Astrocyte of the spinal cord (primary cell): Measurements from ENCODE around the gene INTU.

Source experiments
- DNase-seq: peaks from one replicate; pipeline ENCODE4 v3.0.0; 2011; ENCODE audit warnings: low read depth, low spot score
- H3K4me3 ChIP-seq: 2 replicates; pipeline ENCODE4 v1.5.1; 2011; ENCODE audit warnings: low read depth, mild to moderate bottlenecking, low read length, moderate library complexity
- CTCF ChIP-seq: IDR thresholded peaks from 2 replicates; pipeline ENCODE4 v1.5.1; 2012; ENCODE audit warnings: low read depth, mild to moderate bottlenecking, low read length, inconsistent platforms
- in situ Hi-C: cut with HindIII; loops from 2 replicates; pipeline ENCODE4 v1.10.0; 2017; ENCODE audit warnings: low sequenced_read_pairs

The INTU gene

GRCh38 chr4:127734976-127735375 lies 102.2 kb downstream of the INTU start:
- in situ Hi-C loops, result no loop called here
- no peak overlapping the region for H3K4me3 ChIP-seq
- DNase-seq, result no peak
- TF ChIP-seq CTCF, result no peak

- no peak for DNase-seq
- in situ Hi-C loops, result no loop called here
- H3K4me3 ChIP-seq, result no peak overlapping the region
- no peak for TF ChIP-seq CTCF
Observed at GRCh38 chr4:127737295-127737694, 104.5 kb downstream of the INTU start.

- H3K4me3 ChIP-seq, result no peak overlapping the region
- in situ Hi-C loops, result no loop called here
- TF ChIP-seq CTCF, result no peak
- no peak for DNase-seq
Observed at GRCh38 chr4:127741247-127741646, 108.5 kb downstream of the INTU start.

- in situ Hi-C loops, result no loop called here
- no peak for TF ChIP-seq CTCF
Observed at GRCh38 chr4:127747883-127748282, 115.1 kb downstream of the INTU start.

GRCh38 chr4:127748957-127749356 lies 116.2 kb downstream of the INTU start:
- no peak for DNase-seq
- in situ Hi-C loops, result no loop called here
- TF ChIP-seq CTCF, result no peak

More at GRCh38 chr4:127747883-127748282, 115.1 kb downstream of the INTU start:
- DNase-seq, result no peak
- H3K4me3 ChIP-seq, result no peak overlapping the region

GRCh38 chr4:127756906-127757305 lies 124.1 kb downstream of the INTU start:
- TF ChIP-seq CTCF, result no peak
- no peak for DNase-seq
- in situ Hi-C loops, result no loop called here
- no peak overlapping the region for H3K4me3 ChIP-seq

More at GRCh38 chr4:127748957-127749356, 116.2 kb downstream of the INTU start:
- H3K4me3 ChIP-seq, result no peak overlapping the region
